Endothelial cell of umbilical vein (primary cell): ENCODE results near the gene ZNRD2. TPM values are rescaled to one million over a fixed set of nuclear protein-coding genes. Genes with fewer than 3 reads are reported as not detected.

ENCODE experiments used
- BruUV-seq: library from RNA; stranded (reverse); fragments of 400-500 nt; replicated peaks from 2 replicates; lab custom pipeline; 2021; lab: Mats Ljungman, UMichigan
- CTCF ChIA-PET: fragments of 300-600, 350-600 bp; sonication (Branson Sonifier 250); formaldehyde crosslinking; loops from one replicate; lab custom pipeline; 2021; ENCODE audit warnings: antibody characterized with exemption, inconsistent platforms; lab: Charles Lee
- POLR2A ChIA-PET: fragments of 300-600, 350-600 bp; sonication (Branson Sonifier 250); formaldehyde crosslinking; loops from one replicate; lab custom pipeline; 2021; ENCODE audit warnings: antibody characterized with exemption, inconsistent platforms; lab: Charles Lee
- DNase-seq: peaks from one replicate; pipeline ENCODE4 v3.0.0-alpha.2; 2011; ENCODE audit warnings: low read depth, low spot score
- FAIRE-seq: peaks from 2 replicates; lab custom pipeline; 2011; peaks lifted over from hg19 to GRCh38; lab: Jason Lieb, UNC
- H2AFZ ChIP-seq: 2 replicates; pipeline ENCODE4 v1.6.0; 2012; ENCODE audit warnings: low read depth, low read length, control low read depth, inconsistent platforms
- H3K27ac ChIP-seq: 2 replicates; pipeline ENCODE4 v1.5.1; 2011; ENCODE audit warnings: low read depth, mild to moderate bottlenecking, control low read depth, low read length, moderate library complexity; ENCODE audit not compliant: insufficient read depth
- H3K27me3 ChIP-seq, 2 experiments: 2 replicates each; pipeline versions ENCODE4 v1.6.0 to v1.6.1; 2011; ENCODE audit warnings: low read length in 2 of 2, mixed read lengths in 1 of 2; ENCODE audit not compliant: control insufficient read depth in 2 of 2, insufficient read depth in 2 of 2
- H3K36me3 ChIP-seq, 2 experiments: 2 replicates in 1 of 2; 3 replicates in 1 of 2; pipeline ENCODE4 v1.5.1; 2011; ENCODE audit warnings: low read length in 2 of 2, mild to moderate bottlenecking in 1 of 2, moderate library complexity in 1 of 2; ENCODE audit not compliant: control insufficient read depth in 2 of 2, insufficient read depth in 2 of 2; ENCODE audit errors: extremely low read depth in 1 of 2
- H3K4me1 ChIP-seq: 3 replicates; pipeline ENCODE4 v1.5.1; 2011; ENCODE audit warnings: mild to moderate bottlenecking, low read length; ENCODE audit not compliant: control insufficient read depth, insufficient read depth; ENCODE audit errors: extremely low read depth
- H3K4me2 ChIP-seq: 2 replicates; pipeline ENCODE4 v1.6.1; 2011; ENCODE audit warnings: low read length, control low read depth, mixed read lengths; ENCODE audit not compliant: insufficient read depth
- H3K4me3 ChIP-seq, 3 experiments: fragments of 200-600 bp in 1 of 3; sonication (generic), shearing (Covaris generic) in 1 of 3; replicated peaks in 1 of 3; 2 replicates each; pipeline ENCODE4 v1.5.1; 2011 to 2016; ENCODE audit warnings: control low read depth in 3 of 3, low read length in 3 of 3, mild to moderate bottlenecking in 2 of 3, inconsistent platforms in 1 of 3, low read depth in 1 of 3, moderate library complexity in 1 of 3; ENCODE audit not compliant: insufficient read depth in 1 of 3
- H3K79me2 ChIP-seq: 2 replicates; pipeline ENCODE4 v1.6.0; 2012; ENCODE audit warnings: low read length, inconsistent platforms; ENCODE audit not compliant: control insufficient read depth, insufficient read depth
- H3K9ac ChIP-seq: replicated peaks from 2 replicates; pipeline ENCODE3; 2011; ENCODE audit warnings: low read length, control low read depth; ENCODE audit not compliant: insufficient read depth; ENCODE audit errors: extremely low read depth
- H3K9me1 ChIP-seq: replicated peaks from 3 replicates; pipeline ENCODE4 v1.6.0; 2011; ENCODE audit warnings: mild to moderate bottlenecking, low read length; ENCODE audit not compliant: control insufficient read depth, insufficient read depth; ENCODE audit errors: extremely low read depth
- H3K9me3 ChIP-seq: replicated peaks from 2 replicates; pipeline ENCODE4 v1.5.1; 2012; ENCODE audit warnings: low read length, inconsistent platforms; ENCODE audit not compliant: control insufficient read depth, insufficient read depth
- H4K20me1 ChIP-seq: replicated peaks from 2 replicates; pipeline ENCODE3; 2011; ENCODE audit warnings: mild to moderate bottlenecking, low read length; ENCODE audit not compliant: control insufficient read depth, insufficient read depth; ENCODE audit errors: extremely low read depth
- CTCF ChIP-seq, 2 donors: IDR thresholded peaks; 1 replicate in 1 of 2; 2 replicates in 1 of 2; pipeline ENCODE4 v1.5.1; 2011; ENCODE audit warnings: low read length in 2 of 2, mild to moderate bottlenecking in 2 of 2, moderate library complexity in 2 of 2, control low read depth in 1 of 2, inconsistent platforms in 1 of 2, low read depth in 1 of 2; ENCODE audit not compliant: insufficient read depth in 1 of 2; ENCODE audit errors: extremely low read depth in 1 of 2
- EZH2 ChIP-seq: IDR thresholded peaks from 2 replicates; pipeline ENCODE4 v1.6.1; 2012; ENCODE audit warnings: borderline replicate concordance, low read depth, mild to moderate bottlenecking, moderate library complexity, low read length, inconsistent platforms; ENCODE audit not compliant: severe bottlenecking
- FOS ChIP-seq: IDR thresholded peaks from 2 replicates; pipeline ENCODE4 v1.6.1; 2011; ENCODE audit warnings: mild to moderate bottlenecking, low read length, moderate library complexity, borderline replicate concordance; ENCODE audit not compliant: insufficient read depth
- GATA2 ChIP-seq: IDR thresholded peaks from 2 replicates; pipeline ENCODE4 v1.7.0; 2011; ENCODE audit warnings: low read depth, mild to moderate bottlenecking, moderate library complexity, mixed read lengths, low read length; ENCODE audit not compliant: insufficient read length, insufficient read depth
- MAX ChIP-seq: IDR thresholded peaks from 2 replicates; pipeline ENCODE4 v1.6.1; 2011; ENCODE audit not compliant: insufficient read depth, insufficient read length
- MYC ChIP-seq: IDR thresholded peaks from one replicate; pipeline ENCODE4 v1.6.1; 2011; ENCODE audit warnings: mild to moderate bottlenecking, low read depth, low read length
- POLR2A ChIP-seq: IDR thresholded peaks from 2 replicates; pipeline ENCODE4 v1.6.1; 2012; ENCODE audit warnings: low read depth, mild to moderate bottlenecking, control low read depth, low read length
- POLR2AphosphoS5 ChIP-seq: IDR thresholded peaks from 2 replicates; pipeline ENCODE4 v1.6.1; 2012; ENCODE audit warnings: low read depth, mild to moderate bottlenecking, control low read depth, low read length, moderate library complexity; ENCODE audit not compliant: insufficient read depth
- dilution Hi-C: fragments of 300-500 bp; cut with MboI; formaldehyde crosslinking; loops from one replicate; pipeline ENCODE4 v1.15.0; 2019; ENCODE audit warnings: low sequenced_read_pairs; ENCODE audit not compliant: extremely low pct_ligation_motif_present
- intact Hi-C: fragments of 100-400 bp; cut with micrococcal nuclease; formaldehyde crosslinking; loops from one replicate; pipeline ENCODE4 v1.10.0; 2022
- polyA plus RNA-seq, 4 experiments: library from polyadenylated mRNA; depleted of rRNA in 3 of 4; stranded (reverse) in 3 of 4; unstranded in 1 of 4; fragments of >200 nt; gene quantifications; 2 replicates each; pipeline versions ENCODE4 v1.2.1 to v1.2.3, GENCODE V29; 2011 to 2012; ENCODE audit warnings: missing spikeins in 1 of 4
- total RNA-seq: library from RNA; stranded (reverse); gene quantifications from 2 replicates; pipeline ENCODE4 v1.2.3, GENCODE V29; 2021

ZNRD2 gene
- total and polyA plus RNA-seq, 2 donors (not counting 3 experiments of a cell fraction or from before 2014, with no cell fraction given) = 40.8 to 96.7 TPM

GRCh38 chr11:65547446-65548125, 22.7 kb upstream of the ZNRD2 start:
- H3K79me2 ChIP-seq = no peaks in the 10 kb centered on the region
- no TSS peak for BruUV-seq
- CTCF ChIA-PET = no interaction called here

More at GRCh38 chr11:65547446-65548125, 22.7 kb upstream of the ZNRD2 start:
- dilution Hi-C loops = no loop called here
- H3K9ac ChIP-seq = no peak overlapping the region
- H3K36me3 ChIP-seq = peaks cover 0 to 42% of the 10 kb centered on the region in 2 experiments
- no peak overlapping the region for H3K27ac ChIP-seq
- POLR2A ChIA-PET = no interaction called here
- H3K4me3 ChIP-seq = no peak overlapping the region
- no peak overlapping the region for H2AFZ ChIP-seq
- H3K4me1 ChIP-seq = no peaks in the 10 kb centered on the region
- no peak overlapping the region for H3K4me2 ChIP-seq
- no peak for FAIRE-seq
- intact Hi-C loops = loop anchor here (2.0 kb wide), 2 partner anchors 13 to 23 kb away; partner anchors contain the start of gene ZNRD2
- no peaks in the 10 kb centered on the region for H3K9me1 ChIP-seq
- no peak for DNase-seq
- no peaks in the 10 kb centered on the region for H3K9me3 ChIP-seq
- no peak for TF ChIP-seq GATA2
- TF ChIP-seq MAX = no peak
- TF ChIP-seq EZH2 = no peak
- TF ChIP-seq POLR2AphosphoS5 = no peak
- no peak for TF ChIP-seq MYC
- no peak for TF ChIP-seq CTCF (IDR thresholded peaks at IDR 0.05; ENCODE audit: extremely low read depth in 1 of 2, insufficient read depth in 1 of 2, low read depth in 1 of 2, low read length in 2 of 2)
- no peak for TF ChIP-seq POLR2A
- no peak for TF ChIP-seq FOS
- no peaks in the 10 kb centered on the region for H4K20me1 ChIP-seq
- H3K27me3 ChIP-seq = no peaks in the 10 kb centered on the region
